AG09319 (cell line): ENCODE results near the gene PPCDC.

Experiments
- DNase-seq: peaks from one replicate; pipeline ENCODE4 v3.0.0-alpha.2; 2010; ENCODE audit warnings: low read depth; ENCODE audit errors: extremely low read depth
- CTCF ChIP-seq: IDR thresholded peaks from 2 replicates; pipeline ENCODE4 v1.5.1; 2011; ENCODE audit warnings: low read depth, mild to moderate bottlenecking, inconsistent platforms, low read length, moderate library complexity

The PPCDC gene, protein sequence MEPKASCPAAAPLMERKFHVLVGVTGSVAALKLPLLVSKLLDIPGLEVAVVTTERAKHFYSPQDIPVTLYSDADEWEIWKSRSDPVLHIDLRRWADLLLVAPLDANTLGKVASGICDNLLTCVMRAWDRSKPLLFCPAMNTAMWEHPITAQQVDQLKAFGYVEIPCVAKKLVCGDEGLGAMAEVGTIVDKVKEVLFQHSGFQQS

GRCh38 chr15:75023181-75023871 is at the start of gene PPCDC:
Gene PPCDC (plus strand): TSS chr15:75023590. CDS start chr15:75028319, 4,729 bp downstream.
- peak; percentile 82 for DNase-seq
- TF ChIP-seq CTCF, result no peak

GRCh38 chr15:74976159-74976558 is 47.2 kb upstream of the PPCDC start:
- DNase-seq, result no peak
- no peak for TF ChIP-seq CTCF

DNA sequence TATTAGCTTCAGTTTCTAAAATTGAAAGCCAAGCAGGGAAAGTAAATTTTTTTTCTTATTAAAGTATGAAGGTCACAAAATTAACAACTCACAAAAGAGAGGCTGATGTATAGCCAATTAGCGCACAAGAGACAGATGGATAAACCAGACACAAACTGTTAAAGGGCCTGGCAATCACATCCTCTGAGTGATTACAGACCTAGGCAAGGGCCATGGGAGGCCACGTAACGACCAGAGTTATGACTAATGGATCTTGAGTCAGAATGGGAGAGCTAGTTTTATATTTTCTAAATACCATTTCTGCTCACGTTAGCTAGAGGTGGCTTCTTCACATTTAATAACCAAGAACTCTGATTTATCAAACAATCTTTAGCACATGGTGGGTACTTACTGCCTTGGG is 45.8 kb upstream of the PPCDC start:
- TF ChIP-seq CTCF, result no peak
- no peak for DNase-seq

DNA sequence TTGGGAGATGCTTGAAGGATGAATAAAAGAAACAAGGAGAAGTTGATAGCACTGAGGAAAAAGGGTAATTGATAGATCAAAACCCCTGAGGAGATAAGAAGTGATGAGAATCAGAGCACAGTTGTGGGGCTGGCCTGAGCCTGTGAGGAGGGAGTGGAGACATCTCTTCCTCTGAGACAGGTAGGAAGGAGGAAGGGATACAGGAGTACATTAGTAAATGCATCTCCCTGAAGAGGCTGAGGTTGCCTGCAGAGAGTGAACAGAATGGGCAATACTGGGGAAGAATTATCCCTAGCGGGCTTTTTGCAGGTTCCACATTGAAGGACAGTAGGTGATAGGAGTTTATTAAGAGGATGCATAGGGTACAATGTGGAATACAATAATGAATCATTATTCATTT is 45.3 kb upstream of the PPCDC start:
- DNase-seq, result no peak

GRCh38 chr15:74978503-74978902 is 44.9 kb upstream of the PPCDC start:
- no peak for DNase-seq
- no peak for TF ChIP-seq CTCF

More for the DNA sequence above, 45.3 kb upstream of the PPCDC start:
- no peak for TF ChIP-seq CTCF

DNA sequence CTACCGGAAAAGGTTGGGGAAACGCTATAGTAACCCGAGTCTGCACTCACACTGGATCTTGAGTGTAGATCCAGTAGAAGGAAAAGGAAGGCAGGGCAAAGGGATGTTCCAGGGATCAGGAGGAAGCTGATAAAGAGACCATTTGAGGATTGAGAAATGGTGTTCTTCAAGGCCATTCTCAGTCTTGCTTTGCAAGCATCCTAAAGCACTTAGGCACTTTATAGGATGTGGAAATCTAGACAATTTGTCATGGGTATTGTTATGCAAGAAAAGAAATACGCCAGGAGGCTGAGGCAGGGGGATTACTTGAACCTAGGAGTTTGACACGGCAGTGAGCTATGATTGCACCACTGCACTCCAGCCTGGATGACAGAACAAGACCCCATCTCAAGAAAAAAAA is 41.2 kb upstream of the PPCDC start:
- TF ChIP-seq CTCF, result no peak
- DNase-seq, result no peak

DNA sequence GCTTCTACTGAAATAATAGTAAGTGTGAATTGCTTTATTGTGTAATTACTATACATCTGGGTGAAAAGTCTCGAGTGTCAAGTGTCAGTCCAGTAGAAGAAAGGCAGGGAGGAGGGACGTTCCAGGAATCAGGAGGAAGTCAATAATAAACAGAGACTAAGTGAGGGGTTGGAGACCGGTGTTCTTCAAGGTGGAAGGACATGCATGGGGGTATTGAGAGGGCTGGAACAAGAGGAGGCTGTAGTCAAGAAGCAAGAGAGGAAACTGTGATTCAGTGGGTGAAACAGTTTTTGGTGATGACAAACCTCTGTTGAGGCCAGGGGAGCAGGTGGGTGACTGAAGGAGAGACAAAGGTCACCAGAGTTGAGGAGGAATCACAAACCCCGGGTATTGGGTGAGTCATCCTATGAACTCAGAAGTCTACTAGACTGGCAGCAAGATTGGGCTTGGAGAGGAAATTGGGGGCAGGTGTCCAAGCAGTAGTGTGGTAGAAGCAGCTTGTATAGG is 39.6 kb upstream of the PPCDC start:
- TF ChIP-seq CTCF, result no peak
- DNase-seq, result no peak
